ENCODE results near the gene TUBGCP2.
A peak's percentile ranks its signal among the peaks of the same experiment; 100 is the strongest.

DNA sequence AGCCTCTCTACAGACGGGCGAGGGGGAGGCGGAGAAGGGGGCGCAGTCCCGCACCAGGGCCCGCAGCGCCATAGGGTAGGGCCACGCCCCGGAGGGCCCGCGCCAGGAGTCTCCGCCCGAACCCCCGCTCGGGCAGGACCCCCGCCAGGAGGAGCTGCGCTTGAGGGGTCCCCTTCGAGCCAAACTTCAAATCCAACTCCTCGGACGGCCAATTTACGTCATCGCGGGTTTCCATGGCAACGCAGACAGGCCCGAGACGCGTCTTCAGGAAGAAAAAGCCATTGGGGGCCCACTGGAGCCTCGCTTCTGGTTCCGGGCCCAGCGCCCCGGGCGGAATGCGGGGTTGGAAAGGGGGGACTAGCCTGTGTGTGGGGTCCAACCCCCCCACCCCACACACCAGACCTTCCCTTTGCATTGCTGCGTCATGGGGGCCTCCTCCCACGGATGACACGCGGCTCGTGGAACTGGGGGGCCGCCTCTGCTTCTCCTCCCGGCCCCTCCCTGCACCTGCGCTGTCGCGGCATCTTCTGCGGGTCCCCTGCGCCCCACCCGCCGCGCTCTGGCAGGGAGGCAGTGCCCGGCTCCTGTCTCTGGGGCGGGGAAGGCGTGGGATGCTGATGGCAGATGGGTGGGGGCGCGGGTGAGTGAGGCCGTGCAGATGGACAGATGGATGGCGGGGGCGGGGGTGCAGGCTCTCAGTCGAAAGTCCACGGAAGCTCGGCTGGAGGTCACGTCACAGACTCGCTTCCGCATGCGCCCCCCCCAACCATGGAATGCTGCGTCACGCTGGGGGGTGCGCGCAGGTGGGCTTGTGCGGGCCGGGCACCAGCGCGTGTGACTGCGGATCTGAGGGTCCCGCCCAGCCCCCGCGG lies 26.8 kb upstream of the TUBGCP2 start:
- TF ChIP-seq, protein P1, sequence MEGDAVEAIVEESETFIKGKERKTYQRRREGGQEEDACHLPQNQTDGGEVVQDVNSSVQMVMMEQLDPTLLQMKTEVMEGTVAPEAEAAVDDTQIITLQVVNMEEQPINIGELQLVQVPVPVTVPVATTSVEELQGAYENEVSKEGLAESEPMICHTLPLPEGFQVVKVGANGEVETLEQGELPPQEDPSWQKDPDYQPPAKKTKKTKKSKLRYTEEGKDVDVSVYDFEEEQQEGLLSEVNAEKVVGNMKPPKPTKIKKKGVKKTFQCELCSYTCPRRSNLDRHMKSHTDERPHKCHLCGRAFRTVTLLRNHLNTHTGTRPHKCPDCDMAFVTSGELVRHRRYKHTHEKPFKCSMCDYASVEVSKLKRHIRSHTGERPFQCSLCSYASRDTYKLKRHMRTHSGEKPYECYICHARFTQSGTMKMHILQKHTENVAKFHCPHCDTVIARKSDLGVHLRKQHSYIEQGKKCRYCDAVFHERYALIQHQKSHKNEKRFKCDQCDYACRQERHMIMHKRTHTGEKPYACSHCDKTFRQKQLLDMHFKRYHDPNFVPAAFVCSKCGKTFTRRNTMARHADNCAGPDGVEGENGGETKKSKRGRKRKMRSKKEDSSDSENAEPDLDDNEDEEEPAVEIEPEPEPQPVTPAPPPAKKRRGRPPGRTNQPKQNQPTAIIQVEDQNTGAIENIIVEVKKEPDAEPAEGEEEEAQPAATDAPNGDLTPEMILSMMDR (optimal IDR thresholded peaks at IDR 0.05 in 1 of 3, IDR thresholded peaks at IDR 0.05 in 1 of 3, conservative IDR thresholded peaks at IDR 0.05 in 1 of 3; ENCODE audit: extremely low read depth in 1 of 3, insufficient read depth in 2 of 3, low read length in 3 of 3), result no peak
- TF ChIP-seq EZH2 (IDR thresholded peaks at IDR 0.05; ENCODE audit: low read length), result peak; percentile 82

All from keratinocyte (primary cell).